Measurements from ENCODE around the gene SCTR. TPM values are rescaled to one million over a fixed set of nuclear protein-coding genes. Genes with fewer than 3 reads are reported as not detected.

SCTR gene
- total RNA-seq, 1 donor from 2014 or later, result not detected

GRCh38 chr2:119487434-119488244 lies 36.6 kb downstream of the SCTR start:
- DNase-seq, result no peak

GRCh38 chr2:119486886-119487285 lies 37.4 kb downstream of the SCTR start:
- DNase-seq, result no peak

- DNase-seq, result no peak
Measured at GRCh38 chr2:119486196-119486827, 38.0 kb downstream of the SCTR start.

GRCh38 chr2:119485336-119486110 lies 38.8 kb downstream of the SCTR start:
- DNase-seq, result no peak

- DNase-seq, result no peak
Measured at GRCh38 chr2:119484834-119485233, 39.4 kb downstream of the SCTR start.

GRCh38 chr2:119483896-119484718 lies 40.2 kb downstream of the SCTR start:
- no peak for DNase-seq

- no peak for DNase-seq
Measured at GRCh38 chr2:119483395-119483753, 40.9 kb downstream of the SCTR start.

- no peak for DNase-seq
Measured at GRCh38 chr2:119482481-119483394, 41.5 kb downstream of the SCTR start.

GRCh38 chr2:119481501-119482455 lies 42.5 kb downstream of the SCTR start:
- no peak for DNase-seq

- DNase-seq, result no peak
Measured at GRCh38 chr2:119480718-119481142, 43.6 kb downstream of the SCTR start.

GRCh38 chr2:119480184-119480583 lies 44.1 kb downstream of the SCTR start:
- no peak for DNase-seq

GRCh38 chr2:119478978-119479295 lies 45.3 kb downstream of the SCTR start:
- no peak for DNase-seq

- no peak for DNase-seq
Measured at GRCh38 chr2:119478188-119478977, 45.9 kb downstream of the SCTR start.

- no peak for DNase-seq
Measured at GRCh38 chr2:119477113-119477505, 47.2 kb downstream of the SCTR start.

GRCh38 chr2:119476301-119477112 lies 47.8 kb downstream of the SCTR start:
- peak; percentile 3 for DNase-seq

- no peak for DNase-seq
Measured at GRCh38 chr2:119475857-119476244, 48.4 kb downstream of the SCTR start.

- no peak for DNase-seq
Measured at GRCh38 chr2:119475225-119475856, 48.9 kb downstream of the SCTR start.

All from skin of body (tissue), 2 donors.